GM23338 (cell line): Measurements from ENCODE around the gene DNAJC1.

ENCODE experiments used
- CREB1 ChIP-seq: fragments of 250-450 bp; sonication (Bioruptor Pico); IDR thresholded peaks from 2 replicates; pipeline ENCODE4 v1.5.0; 2020; ENCODE audit warnings: low read depth, mild to moderate bottlenecking, moderate library complexity
- CTCF ChIP-seq, 2 experiments: fragments of 200-600 bp in 1 of 2; sonication (generic) in 1 of 2; conservative IDR thresholded peaks; 2 replicates each; pipeline versions ENCODE4 v1.5.1 to v1.6.1; 2016 to 2017; ENCODE audit warnings: antibody characterized with exemption in 2 of 2, low read depth in 2 of 2, mild to moderate bottlenecking in 2 of 2, moderate library complexity in 1 of 2
- EZH2 ChIP-seq: fragments of 200-600 bp; sonication (generic); IDR thresholded peaks from one replicate; pipeline ENCODE4 v1.8.0; 2017; ENCODE audit warnings: antibody characterized with exemption, mild to moderate bottlenecking, low read depth; ENCODE audit not compliant: unreplicated experiment
- EZH2phosphoT487 ChIP-seq: fragments of 200-600 bp; sonication (generic); IDR thresholded peaks from one replicate; pipeline ENCODE4 v1.8.1; 2018; ENCODE audit warnings: antibody characterized with exemption; ENCODE audit not compliant: unreplicated experiment
- JUNB ChIP-seq: IDR thresholded peaks from one replicate; pipeline ENCODE4 v1.6.1; 2016; ENCODE audit warnings: antibody characterized with exemption; ENCODE audit not compliant: unreplicated experiment
- POLR2AphosphoS5 ChIP-seq: IDR thresholded peaks from 2 replicates; pipeline ENCODE4 v1.6.1; 2016; ENCODE audit warnings: antibody characterized with exemption, low read depth
- REST ChIP-seq: IDR thresholded peaks from one replicate; pipeline ENCODE4 v1.6.1; 2018; ENCODE audit warnings: antibody characterized with exemption; ENCODE audit not compliant: unreplicated experiment
- ZNF462 ChIP-seq: fragments of 250-450 bp; sonication (Bioruptor Pico); IDR thresholded peaks from 2 replicates; pipeline ENCODE4 v1.5.0; 2020; ENCODE audit warnings: mild to moderate bottlenecking, moderate library complexity

- TF ChIP-seq JUNB, result no peak
- TF ChIP-seq EZH2phosphoT487, result no peak
- no peak for TF ChIP-seq CTCF (conservative IDR thresholded peaks at IDR 0.05; ENCODE audit: low read depth in 2 of 2)
- no peak for TF ChIP-seq POLR2AphosphoS5
- no peak for TF ChIP-seq CREB1
- TF ChIP-seq ZNF462 (CRISPR knock-in tag), result no peak
- no peak for TF ChIP-seq EZH2
- no peak for TF ChIP-seq REST
These were observed 44.3 kb upstream of the DNAJC1 start for GRCh38 chr10:22047812-22048211.
